ENCODE measurements around the gene KNSTRN. TPM values are rescaled to one million over a fixed set of nuclear protein-coding genes. Genes with fewer than 3 reads are reported as not detected.
A peak's percentile ranks its signal among the peaks of the same experiment; 100 is the strongest.

KNSTRN gene
- total RNA-seq, 4 donors from 2014 or later = 13.5 to 24.3 (median 18.9) TPM

DNA sequence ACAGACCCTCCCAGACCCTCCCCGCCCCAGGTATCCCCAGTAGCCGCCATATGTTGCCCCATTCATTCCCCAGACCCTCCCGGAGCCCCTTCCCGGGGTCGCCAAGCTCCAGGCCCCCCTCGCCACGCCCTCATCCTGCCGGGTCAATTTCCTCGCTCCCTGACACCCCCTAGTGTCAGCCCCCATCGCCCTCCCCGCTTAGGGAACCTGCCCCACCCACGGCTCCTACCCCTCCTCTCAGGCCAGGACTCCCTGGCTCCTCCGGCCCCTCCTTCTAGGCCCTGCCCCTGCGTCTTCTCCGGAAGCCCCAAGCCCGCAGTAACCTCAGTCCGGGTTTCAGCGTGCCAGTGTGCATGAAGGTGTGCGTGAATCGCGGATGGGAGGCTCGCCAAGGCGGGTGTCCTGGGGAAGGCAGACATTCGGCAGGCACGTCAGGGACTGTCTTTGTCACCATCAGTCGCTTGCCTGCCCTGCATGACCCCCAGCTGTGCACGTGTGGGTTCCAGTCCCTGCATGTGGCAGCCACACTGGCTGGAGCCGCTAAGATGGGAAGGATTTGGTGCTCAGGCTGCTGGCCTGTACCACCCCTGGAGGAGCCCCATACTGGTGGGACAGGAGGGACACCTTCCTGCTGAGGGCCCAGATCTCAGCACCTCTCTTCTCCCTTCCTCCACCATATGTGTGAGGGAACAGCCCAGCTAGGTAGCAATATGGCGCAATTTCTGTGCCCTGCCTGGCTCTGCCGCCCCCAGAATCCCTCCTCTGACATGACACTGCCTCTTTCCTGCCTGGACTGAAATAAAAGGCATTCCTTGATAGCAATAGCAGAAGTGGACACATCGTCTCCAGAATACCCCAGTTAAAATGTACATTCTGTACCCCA is 23.8 kb upstream of the KNSTRN start:
- peak overlapping the region; percentile 52 for H3K4me3 ChIP-seq

GRCh38 chr15:40360015-40360414 is 22.5 kb upstream of the KNSTRN start:
- H3K36me3 ChIP-seq = no peaks in the 10 kb centered on the region
- peaks cover 15% of the 10 kb centered on the region for H3K4me1 ChIP-seq

More for the DNA sequence above, 23.8 kb upstream of the KNSTRN start:
- Histone ChIP-seq H3K9me3 (no peaks in the 10 kb centered on the region), H3K27me3 (peaks cover 6% of the 10 kb centered on the region), H3K36me3 (no peaks in the 10 kb centered on the region), H3K27ac (no peak overlapping the region), H3K4me1 (peaks cover 15% of the 10 kb centered on the region)
- TF ChIP-seq POLR2A (IDR thresholded peaks at IDR 0.05) = no peak
- no peak for TF ChIP-seq EP300 (IDR thresholded peaks at IDR 0.05)
- TF ChIP-seq POLR2AphosphoS5 (IDR thresholded peaks at IDR 0.05) = no peak
- TF ChIP-seq, protein P1, sequence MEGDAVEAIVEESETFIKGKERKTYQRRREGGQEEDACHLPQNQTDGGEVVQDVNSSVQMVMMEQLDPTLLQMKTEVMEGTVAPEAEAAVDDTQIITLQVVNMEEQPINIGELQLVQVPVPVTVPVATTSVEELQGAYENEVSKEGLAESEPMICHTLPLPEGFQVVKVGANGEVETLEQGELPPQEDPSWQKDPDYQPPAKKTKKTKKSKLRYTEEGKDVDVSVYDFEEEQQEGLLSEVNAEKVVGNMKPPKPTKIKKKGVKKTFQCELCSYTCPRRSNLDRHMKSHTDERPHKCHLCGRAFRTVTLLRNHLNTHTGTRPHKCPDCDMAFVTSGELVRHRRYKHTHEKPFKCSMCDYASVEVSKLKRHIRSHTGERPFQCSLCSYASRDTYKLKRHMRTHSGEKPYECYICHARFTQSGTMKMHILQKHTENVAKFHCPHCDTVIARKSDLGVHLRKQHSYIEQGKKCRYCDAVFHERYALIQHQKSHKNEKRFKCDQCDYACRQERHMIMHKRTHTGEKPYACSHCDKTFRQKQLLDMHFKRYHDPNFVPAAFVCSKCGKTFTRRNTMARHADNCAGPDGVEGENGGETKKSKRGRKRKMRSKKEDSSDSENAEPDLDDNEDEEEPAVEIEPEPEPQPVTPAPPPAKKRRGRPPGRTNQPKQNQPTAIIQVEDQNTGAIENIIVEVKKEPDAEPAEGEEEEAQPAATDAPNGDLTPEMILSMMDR (IDR thresholded peaks at IDR 0.05) = no peak
- WGBS = 13% methylated on average over 18 of the region's 31 CpGs
- DNase-seq (ENCODE audit: low spot score in 2 of 2) = no peak

DNA sequence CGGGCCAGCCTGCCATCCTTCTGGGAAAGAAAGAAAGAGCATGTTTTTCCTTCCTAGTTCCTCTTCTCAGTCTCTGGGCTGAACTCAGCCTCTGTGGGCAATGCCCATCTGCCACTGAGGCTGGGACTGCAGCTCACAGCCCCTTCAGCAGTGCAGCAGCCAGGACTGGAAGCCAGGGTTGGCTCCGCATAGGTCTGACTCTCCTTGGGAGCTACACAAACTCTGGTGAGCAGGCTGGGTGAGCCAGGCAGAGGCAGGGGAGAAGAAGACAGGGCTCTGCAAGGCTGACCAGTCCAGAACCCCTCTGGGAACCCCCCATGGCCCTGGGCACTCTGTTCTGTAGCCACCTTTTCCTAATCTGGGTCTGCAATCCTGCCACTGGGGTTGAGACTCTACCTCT is 20.9 kb upstream of the KNSTRN start:
- WGBS = 76% methylated on average over 2 of the region's 2 CpGs
- no peak for DNase-seq (ENCODE audit: low spot score in 2 of 2)

More at GRCh38 chr15:40360015-40360414, 22.5 kb upstream of the KNSTRN start:
- 85% methylated on average over 3 of the region's 4 CpGs for WGBS
- no peak overlapping the region for H3K4me3 ChIP-seq
- H3K27me3 ChIP-seq = peaks cover 6% of the 10 kb centered on the region
- no peak for DNase-seq (ENCODE audit: low spot score in 2 of 2)
- no peaks in the 10 kb centered on the region for H3K9me3 ChIP-seq
- TF ChIP-seq EP300 (IDR thresholded peaks at IDR 0.05) (no peak), POLR2A (IDR thresholded peaks at IDR 0.05) (no peak), POLR2AphosphoS5 (IDR thresholded peaks at IDR 0.05) (no peak)
- TF ChIP-seq, protein P1 (IDR thresholded peaks at IDR 0.05) = no peak
- no peak overlapping the region for H3K27ac ChIP-seq

DNA sequence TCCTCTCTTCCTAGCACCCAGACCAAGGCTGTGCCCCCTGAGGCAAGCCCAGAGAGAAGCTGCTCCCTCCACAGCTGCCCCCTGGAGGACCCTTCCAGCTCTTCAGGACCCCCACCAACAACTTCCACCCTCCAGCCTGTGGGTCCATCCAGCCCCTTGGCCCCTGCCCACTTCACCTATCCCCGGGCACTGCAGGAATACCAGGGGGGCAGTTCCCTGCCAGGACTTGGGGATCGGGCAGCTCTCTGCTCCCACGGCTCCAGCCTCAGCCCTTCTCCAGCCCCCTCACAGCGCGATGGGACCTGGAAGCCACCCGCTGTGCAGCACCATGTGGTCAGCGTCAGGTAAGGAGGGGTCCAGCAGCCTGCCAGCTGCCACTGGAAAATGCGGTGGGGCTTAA is 18.9 kb upstream of the KNSTRN start:
- Histone ChIP-seq H3K4me1 (peaks cover 20% of the 10 kb centered on the region), H3K27ac (no peak overlapping the region), H3K4me3 (no peak overlapping the region), H3K27me3 (peaks cover 4% of the 10 kb centered on the region), H3K9me3 (no peaks in the 10 kb centered on the region), H3K36me3 (no peaks in the 10 kb centered on the region)
- TF ChIP-seq POLR2AphosphoS5 (IDR thresholded peaks at IDR 0.05) = no peak
- no peak for TF ChIP-seq EP300 (IDR thresholded peaks at IDR 0.05)
- TF ChIP-seq POLR2A (IDR thresholded peaks at IDR 0.05) = no peak
- TF ChIP-seq, protein P1 (IDR thresholded peaks at IDR 0.05) = no peak
- DNase-seq (ENCODE audit: low spot score in 2 of 2) = no peak
- no CpG with 5 or more reads among the region's 8 CpGs for WGBS

More for the DNA sequence above, 20.9 kb upstream of the KNSTRN start:
- no peaks in the 10 kb centered on the region for H3K36me3 ChIP-seq
- TF ChIP-seq POLR2AphosphoS5 (IDR thresholded peaks at IDR 0.05) (no peak), POLR2A (IDR thresholded peaks at IDR 0.05) (no peak), EP300 (IDR thresholded peaks at IDR 0.05) (no peak)
- TF ChIP-seq, protein P1 (IDR thresholded peaks at IDR 0.05) = no peak
- H3K4me1 ChIP-seq = peaks cover 15% of the 10 kb centered on the region
- peaks cover 6% of the 10 kb centered on the region for H3K27me3 ChIP-seq
- no peak overlapping the region for H3K4me3 ChIP-seq
- H3K27ac ChIP-seq = no peak overlapping the region
- H3K9me3 ChIP-seq = no peaks in the 10 kb centered on the region

DNA sequence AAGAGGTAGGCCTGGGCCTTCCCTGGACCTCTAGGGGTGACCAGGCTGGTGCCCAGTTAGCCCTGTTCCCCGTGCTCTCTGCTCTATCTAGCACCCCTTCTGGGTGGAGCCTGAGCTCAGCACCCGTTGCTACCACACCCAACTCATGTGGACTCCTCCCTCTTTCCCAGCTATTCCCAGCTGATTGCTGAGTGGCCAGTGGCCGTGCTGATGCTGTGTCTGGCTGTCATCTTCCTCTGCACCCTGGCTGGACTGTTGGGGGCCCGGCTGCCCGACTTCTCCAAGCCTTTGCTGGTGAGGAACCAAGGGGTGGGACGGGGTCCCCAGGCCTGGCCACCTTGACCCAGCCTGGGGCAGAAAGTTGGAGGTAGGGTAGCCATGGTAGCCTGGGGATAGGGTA is 18.3 kb upstream of the KNSTRN start:
- Histone ChIP-seq H3K27me3 (no peaks in the 10 kb centered on the region), H3K4me1 (peaks cover 16% of the 10 kb centered on the region), H3K27ac (no peak overlapping the region), H3K4me3 (no peak overlapping the region), H3K36me3 (no peaks in the 10 kb centered on the region), H3K9me3 (no peaks in the 10 kb centered on the region)
- 61% methylated on average over 4 of the region's 6 CpGs for WGBS
- TF ChIP-seq, protein P1 (IDR thresholded peaks at IDR 0.05) = no peak
- no peak for TF ChIP-seq EP300 (IDR thresholded peaks at IDR 0.05)
- no peak for TF ChIP-seq POLR2A (IDR thresholded peaks at IDR 0.05)
- no peak for TF ChIP-seq POLR2AphosphoS5 (IDR thresholded peaks at IDR 0.05)
- DNase-seq (ENCODE audit: low spot score in 2 of 2) = no peak

All from suprapubic skin (tissue), 4 donors.